Measurements from ENCODE around the gene NEXMIF. TPM values are rescaled to one million over a fixed set of nuclear protein-coding genes. Genes with fewer than 3 reads are reported as not detected.
"Not testable (repeated sequence)": the region's sequence is repeated elsewhere in the genome, so short reads cannot be mapped to it uniquely, and the experiment has no call there.

NEXMIF gene
- total RNA-seq, 2 experiments from 2014 or later, result not detected

DNA sequence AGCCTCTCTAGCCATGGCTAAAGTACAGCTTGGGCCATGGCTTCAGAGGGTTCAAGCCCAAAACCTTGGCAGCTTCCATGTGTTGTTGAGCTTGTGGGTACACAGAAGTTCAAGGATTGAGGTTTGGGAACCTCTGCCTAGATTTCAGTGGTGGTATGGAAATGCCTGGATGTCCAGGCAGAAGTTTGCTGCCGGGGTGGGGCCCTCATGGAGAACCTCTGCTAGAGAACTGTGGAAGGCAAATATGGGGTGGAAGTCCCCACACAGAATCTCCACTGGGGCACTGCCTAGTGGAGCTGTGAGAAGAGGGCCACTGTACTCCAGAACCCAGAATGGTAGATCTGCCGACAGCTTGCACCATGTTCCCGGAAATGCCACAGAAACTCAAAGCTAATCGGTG is 59.5 kb downstream of the NEXMIF start:
- ChIA-PET CTCF (ENCODE audit: unreplicated experiment) (no interaction called here), POLR2A (no interaction called here)
- Histone ChIP-seq H3K36me3 (ENCODE audit: insufficient read depth, low read length) (no peaks in the 10 kb centered on the region), H3K4me1 (ENCODE audit: insufficient read depth, low read length, poor library complexity, severe bottlenecking) (no peaks in the 10 kb centered on the region), H3K4me2 (ENCODE audit: low read length) (no peak overlapping the region), H3K27ac (ENCODE audit: low read depth, low read length, poor library complexity, severe bottlenecking) (no peak overlapping the region), H2AFZ (ENCODE audit: low read length) (no peak overlapping the region), H3K9me3 (ENCODE audit: low read length) (no peaks in the 10 kb centered on the region), H3K4me3 (ENCODE audit: low read depth, low read length, poor library complexity, severe bottlenecking) (no peak overlapping the region), H3K9me2 (ENCODE audit: insufficient read depth, low read length) (no peaks in the 10 kb centered on the region), H3K79me2 (ENCODE audit: insufficient read depth, low read depth, low read length) (no peaks in the 10 kb centered on the region), H4K20me1 (ENCODE audit: insufficient read depth, low read length) (no peaks in the 10 kb centered on the region)
- DNase-seq (ENCODE audit: low spot score), result no peak
- TF ChIP-seq EZH2phosphoT487 (IDR thresholded peaks at IDR 0.05; ENCODE audit: borderline replicate concordance, low read depth, low read length), result no peak
- TF ChIP-seq, protein P1, sequence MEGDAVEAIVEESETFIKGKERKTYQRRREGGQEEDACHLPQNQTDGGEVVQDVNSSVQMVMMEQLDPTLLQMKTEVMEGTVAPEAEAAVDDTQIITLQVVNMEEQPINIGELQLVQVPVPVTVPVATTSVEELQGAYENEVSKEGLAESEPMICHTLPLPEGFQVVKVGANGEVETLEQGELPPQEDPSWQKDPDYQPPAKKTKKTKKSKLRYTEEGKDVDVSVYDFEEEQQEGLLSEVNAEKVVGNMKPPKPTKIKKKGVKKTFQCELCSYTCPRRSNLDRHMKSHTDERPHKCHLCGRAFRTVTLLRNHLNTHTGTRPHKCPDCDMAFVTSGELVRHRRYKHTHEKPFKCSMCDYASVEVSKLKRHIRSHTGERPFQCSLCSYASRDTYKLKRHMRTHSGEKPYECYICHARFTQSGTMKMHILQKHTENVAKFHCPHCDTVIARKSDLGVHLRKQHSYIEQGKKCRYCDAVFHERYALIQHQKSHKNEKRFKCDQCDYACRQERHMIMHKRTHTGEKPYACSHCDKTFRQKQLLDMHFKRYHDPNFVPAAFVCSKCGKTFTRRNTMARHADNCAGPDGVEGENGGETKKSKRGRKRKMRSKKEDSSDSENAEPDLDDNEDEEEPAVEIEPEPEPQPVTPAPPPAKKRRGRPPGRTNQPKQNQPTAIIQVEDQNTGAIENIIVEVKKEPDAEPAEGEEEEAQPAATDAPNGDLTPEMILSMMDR (conservative IDR thresholded peaks at IDR 0.05; ENCODE audit: low read length), result no peak
- BruUV-seq (replicated peaks), result no TSS peak
- intact Hi-C loops (cut with micrococcal nuclease; ENCODE audit: unreplicated experiment), result no loop called here

DNA sequence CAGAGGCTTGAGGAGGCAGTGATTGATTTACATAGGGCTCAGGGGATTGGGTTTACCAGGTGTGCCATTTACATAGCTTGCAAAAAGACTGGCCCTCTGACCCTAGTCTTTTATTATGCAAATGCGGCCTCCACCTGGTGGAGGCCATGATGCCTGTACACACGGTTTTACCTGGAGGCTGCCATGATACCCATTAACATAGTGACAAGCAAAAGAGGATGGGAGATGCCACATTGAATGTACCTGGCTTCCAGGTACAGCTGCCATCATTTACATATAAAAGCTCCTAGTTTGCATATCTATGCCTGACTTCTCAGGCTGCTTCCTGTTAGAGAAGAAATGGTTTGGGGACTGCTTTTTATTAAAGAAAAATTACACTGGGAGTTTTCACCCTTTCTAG is 72.0 kb downstream of the NEXMIF start:
- TF ChIP-seq, protein P1 (conservative IDR thresholded peaks at IDR 0.05; ENCODE audit: low read length), result no peak
- TF ChIP-seq EZH2phosphoT487 (IDR thresholded peaks at IDR 0.05; ENCODE audit: borderline replicate concordance, low read depth, low read length), result no peak
- H3K27ac ChIP-seq (ENCODE audit: low read depth, low read length, poor library complexity, severe bottlenecking), result no peak overlapping the region
- BruUV-seq (replicated peaks), result no TSS peak
- H4K20me1 ChIP-seq (ENCODE audit: insufficient read depth, low read length), result no peaks in the 10 kb centered on the region
- H3K9me2 ChIP-seq (ENCODE audit: insufficient read depth, low read length), result no peaks in the 10 kb centered on the region
- intact Hi-C loops (cut with micrococcal nuclease; ENCODE audit: unreplicated experiment), result no loop called here
- ChIA-PET CTCF (ENCODE audit: unreplicated experiment) (no interaction called here), POLR2A (no interaction called here)
- no peak overlapping the region for H3K4me2 ChIP-seq (ENCODE audit: low read length)
- no peaks in the 10 kb centered on the region for H3K4me1 ChIP-seq (ENCODE audit: insufficient read depth, low read length, poor library complexity, severe bottlenecking)
- H2AFZ ChIP-seq (ENCODE audit: low read length), result no peak overlapping the region
- DNase-seq (ENCODE audit: low spot score), result no peak
- H3K36me3 ChIP-seq (ENCODE audit: insufficient read depth, low read length), result no peaks in the 10 kb centered on the region
- H3K79me2 ChIP-seq (ENCODE audit: insufficient read depth, low read depth, low read length), result no peaks in the 10 kb centered on the region
- no peak overlapping the region for H3K4me3 ChIP-seq (ENCODE audit: low read depth, low read length, poor library complexity, severe bottlenecking)
- no peaks in the 10 kb centered on the region for H3K9me3 ChIP-seq (ENCODE audit: low read length)

DNA sequence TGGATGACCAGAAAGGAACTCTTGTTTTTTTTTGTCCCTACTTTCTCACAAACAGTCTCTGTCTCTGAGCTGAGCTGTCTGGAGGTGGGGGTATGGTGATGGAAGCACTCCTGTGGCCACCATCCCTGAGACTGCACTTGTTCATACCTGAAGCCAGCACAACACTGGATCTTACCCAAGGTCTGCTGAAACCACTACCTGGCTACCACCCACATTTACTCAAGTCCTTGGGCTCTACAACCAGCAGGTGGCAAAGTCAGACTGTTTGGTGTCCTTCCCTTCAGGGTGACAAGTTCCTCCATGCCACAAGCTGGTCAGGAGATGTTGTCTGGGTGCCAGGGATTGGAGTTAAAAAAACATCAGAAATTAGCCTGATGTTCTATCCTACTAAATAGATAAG is 89.7 kb downstream of the NEXMIF start:
- H3K9me2 ChIP-seq (ENCODE audit: insufficient read depth, low read length), result no peaks in the 10 kb centered on the region
- no peak overlapping the region for H3K4me2 ChIP-seq (ENCODE audit: low read length)
- POLR2A ChIA-PET, result no interaction called here
- no peak overlapping the region for H2AFZ ChIP-seq (ENCODE audit: low read length)
- DNase-seq (ENCODE audit: low spot score), result no peak
- H3K4me1 ChIP-seq (ENCODE audit: insufficient read depth, low read length, poor library complexity, severe bottlenecking), result no peaks in the 10 kb centered on the region
- CTCF ChIA-PET (ENCODE audit: unreplicated experiment), result no interaction called here
- no peaks in the 10 kb centered on the region for H3K79me2 ChIP-seq (ENCODE audit: insufficient read depth, low read depth, low read length)
- no peak overlapping the region for H3K27ac ChIP-seq (ENCODE audit: low read depth, low read length, poor library complexity, severe bottlenecking)
- H4K20me1 ChIP-seq (ENCODE audit: insufficient read depth, low read length), result no peaks in the 10 kb centered on the region
- no peak overlapping the region for H3K4me3 ChIP-seq (ENCODE audit: low read depth, low read length, poor library complexity, severe bottlenecking)
- no peaks in the 10 kb centered on the region for H3K9me3 ChIP-seq (ENCODE audit: low read length)
- H3K36me3 ChIP-seq (ENCODE audit: insufficient read depth, low read length), result no peaks in the 10 kb centered on the region
- BruUV-seq (replicated peaks), result no TSS peak
- intact Hi-C loops (cut with micrococcal nuclease; ENCODE audit: unreplicated experiment), result no loop called here
- TF ChIP-seq, protein P1 (conservative IDR thresholded peaks at IDR 0.05; ENCODE audit: low read length), result no peak
- TF ChIP-seq EZH2phosphoT487 (IDR thresholded peaks at IDR 0.05; ENCODE audit: borderline replicate concordance, low read depth, low read length), result no peak

DNA sequence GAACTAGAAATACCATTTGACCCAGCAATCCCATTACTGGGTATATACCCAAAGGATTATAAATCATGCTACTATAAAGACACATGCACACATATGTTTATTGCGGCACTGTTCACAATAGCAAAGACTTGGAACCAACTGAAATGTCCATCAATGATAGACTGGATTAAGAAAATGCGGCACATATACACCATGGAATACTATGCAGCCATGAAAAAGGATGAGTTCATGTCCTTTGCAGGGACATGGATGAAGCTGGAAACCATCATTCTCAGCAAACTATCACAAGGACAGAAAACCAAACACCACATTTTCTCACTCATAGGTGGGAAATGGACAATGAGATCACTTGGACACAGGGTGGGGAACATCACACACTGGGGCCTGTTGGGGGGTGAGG is 105.5 kb downstream of the NEXMIF start:
- POLR2A ChIA-PET; H3K4me3 ChIP-seq (ENCODE audit: low read depth, low read length, poor library complexity, severe bottlenecking); intact Hi-C loops (cut with micrococcal nuclease; ENCODE audit: unreplicated experiment); H3K36me3 ChIP-seq (ENCODE audit: insufficient read depth, low read length); H3K4me1 ChIP-seq (ENCODE audit: insufficient read depth, low read length, poor library complexity, severe bottlenecking); CTCF ChIA-PET (ENCODE audit: unreplicated experiment); DNase-seq (ENCODE audit: low spot score); H4K20me1 ChIP-seq (ENCODE audit: insufficient read depth, low read length); H3K27ac ChIP-seq (ENCODE audit: low read depth, low read length, poor library complexity, severe bottlenecking); BruUV-seq (replicated peaks); H3K9me2 ChIP-seq (ENCODE audit: insufficient read depth, low read length); H3K4me2 ChIP-seq (ENCODE audit: low read length); H3K9me3 ChIP-seq (ENCODE audit: low read length); H3K79me2 ChIP-seq (ENCODE audit: insufficient read depth, low read depth, low read length); H2AFZ ChIP-seq (ENCODE audit: low read length): not testable (repeated sequence)
